WI38 (cell line): ENCODE data around the gene CDC42EP4.

Experiments used
- H3K4me3 ChIP-seq: 2 replicates; pipeline ENCODE4 v1.5.1; 2011; ENCODE audit warnings: low read depth, mild to moderate bottlenecking, control low read depth, low read length
- CTCF ChIP-seq: IDR thresholded peaks from 2 replicates; pipeline ENCODE4 v1.5.1; 2012; ENCODE audit warnings: low read depth, mild to moderate bottlenecking, control low read depth, low read length

The CDC42EP4 gene

DNA sequence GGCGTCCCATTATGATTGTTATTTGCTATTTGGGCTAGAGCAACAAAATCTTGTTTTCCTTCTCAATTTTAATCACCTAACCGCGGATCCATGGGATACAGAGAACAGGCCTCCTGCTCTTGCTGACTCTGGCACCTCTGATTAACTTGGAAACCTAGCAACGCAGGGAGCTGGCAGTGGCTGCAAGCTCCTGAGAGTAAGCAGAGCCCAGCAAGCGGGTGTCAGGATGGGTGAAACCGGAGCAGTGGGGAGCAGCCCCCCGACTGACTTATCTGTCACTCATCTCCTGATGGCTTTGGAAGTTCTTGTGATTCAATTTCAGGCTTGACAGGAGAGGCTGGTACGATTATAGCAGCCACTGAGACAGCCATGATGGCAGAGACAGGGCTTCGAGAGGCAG lies 45.5 kb upstream of the CDC42EP4 start:
- H3K4me3 ChIP-seq = no peak overlapping the region
- no peak for TF ChIP-seq CTCF

DNA sequence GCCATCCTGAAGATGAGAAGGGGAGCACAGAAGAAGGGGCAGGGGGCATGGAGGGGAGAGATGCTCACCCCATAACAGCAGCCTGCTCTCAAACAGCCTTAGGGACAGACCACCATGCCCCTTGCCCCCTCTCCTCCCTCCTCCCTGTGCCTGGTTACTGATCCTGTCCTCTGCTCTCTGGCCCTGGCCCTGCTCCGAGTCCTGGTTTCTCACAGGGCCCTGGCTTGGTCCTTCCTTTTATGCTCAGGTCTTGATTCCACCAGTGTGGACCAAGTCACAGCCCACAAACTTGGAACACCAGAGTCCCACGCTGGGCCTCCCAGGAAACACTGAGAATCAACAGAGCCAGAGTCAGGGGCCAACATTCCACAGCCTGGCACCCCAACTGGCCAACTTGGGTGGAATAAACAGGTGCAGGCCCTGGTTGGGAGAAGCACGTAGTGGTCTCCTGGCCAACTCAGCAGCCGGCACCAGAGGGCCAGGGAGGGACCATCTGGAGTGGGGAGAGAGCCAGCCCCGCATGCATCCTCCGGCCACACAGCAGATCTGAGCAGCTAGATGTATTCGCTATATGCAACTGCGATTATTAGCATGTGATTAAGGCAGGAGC lies 44.9 kb upstream of the CDC42EP4 start:
- TF ChIP-seq CTCF = no peak

DNA sequence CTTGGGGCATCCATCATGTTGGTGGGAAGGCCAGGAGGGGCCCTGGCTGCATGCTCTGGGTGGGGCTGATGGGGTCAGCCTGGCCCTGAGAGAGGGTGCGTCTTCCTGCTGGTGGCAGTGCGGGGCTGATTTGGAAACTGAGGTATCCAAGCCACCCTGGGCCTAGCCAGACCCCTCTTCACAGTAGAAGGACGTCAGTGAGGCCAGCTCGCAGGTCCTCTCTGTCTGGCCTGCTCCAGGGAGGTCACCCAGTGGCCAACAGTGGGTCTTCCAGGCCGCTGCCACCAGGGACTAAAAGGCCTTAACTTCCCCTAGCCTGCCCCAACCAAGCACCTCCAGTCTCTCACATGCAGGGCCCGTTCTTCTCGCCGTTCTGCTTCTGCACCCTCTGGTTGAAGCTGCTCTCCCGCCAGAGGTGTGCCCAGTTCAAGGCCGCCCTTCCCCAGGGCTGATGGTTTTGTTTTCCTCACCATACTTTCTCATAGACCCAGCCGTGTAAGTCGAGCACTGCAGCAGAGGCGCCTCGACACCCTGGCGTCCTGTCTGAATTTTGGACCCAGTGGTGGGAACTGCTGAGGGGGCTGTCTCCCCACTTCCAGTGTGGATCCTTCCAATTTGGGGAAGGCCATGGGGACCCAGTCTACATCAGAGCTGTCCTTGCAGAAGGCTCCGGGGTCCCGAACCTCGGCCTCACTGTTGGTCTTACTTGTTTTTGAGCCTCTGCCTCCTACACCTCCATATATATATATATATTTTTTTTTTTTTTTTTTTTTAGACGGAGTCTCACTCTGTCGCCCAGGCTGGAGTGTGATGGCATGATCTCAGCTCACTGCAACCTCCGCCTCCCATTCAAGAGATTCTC lies 42.9 kb upstream of the CDC42EP4 start:
- TF ChIP-seq CTCF = no peak
- no peak overlapping the region for H3K4me3 ChIP-seq

More for the DNA sequence above, 44.9 kb upstream of the CDC42EP4 start:
- no peak overlapping the region for H3K4me3 ChIP-seq

DNA sequence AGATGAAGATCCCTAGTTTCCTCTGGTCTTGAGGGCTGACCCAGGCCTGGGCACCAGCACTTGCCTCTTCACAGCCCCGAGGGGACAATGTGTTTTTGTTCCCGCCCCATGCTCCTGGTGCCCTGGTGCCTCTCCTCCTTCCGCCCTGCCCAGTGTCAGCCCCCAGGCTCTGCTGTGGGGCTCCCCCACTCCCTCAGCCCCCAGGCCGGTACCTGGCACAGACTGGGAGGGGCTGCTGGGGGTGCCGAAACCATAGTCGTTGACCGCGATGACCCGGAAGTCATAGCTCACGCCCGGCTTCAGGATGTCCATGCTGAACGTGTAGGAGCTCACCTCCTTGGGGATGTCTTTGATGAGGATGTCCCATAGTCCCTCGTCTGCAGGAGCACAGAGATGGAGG lies 40.5 kb upstream of the CDC42EP4 start:
- no peak overlapping the region for H3K4me3 ChIP-seq
- no peak for TF ChIP-seq CTCF

DNA sequence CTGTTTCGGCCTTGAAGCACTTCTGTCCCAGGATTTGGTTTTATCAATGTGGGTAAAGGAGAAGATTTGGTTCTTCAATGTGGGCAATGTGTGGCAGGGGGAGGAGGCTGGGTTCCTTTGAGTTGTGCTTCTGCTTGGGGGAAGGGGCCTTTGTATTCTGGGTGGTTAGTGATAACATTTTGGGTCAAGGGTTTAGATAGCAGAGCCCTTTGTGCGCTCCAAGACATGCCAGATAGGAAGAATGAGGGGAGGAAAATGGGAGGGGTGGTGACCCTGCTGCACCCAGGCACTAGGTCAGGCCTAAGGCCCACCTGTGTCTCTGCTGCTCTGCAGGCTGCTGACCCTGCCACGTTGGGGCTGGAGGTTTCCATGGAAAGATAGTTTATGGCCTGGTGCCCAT lies 40.0 kb upstream of the CDC42EP4 start:
- no peak overlapping the region for H3K4me3 ChIP-seq
- no peak for TF ChIP-seq CTCF

GRCh38 chr17:73350864-73351263 lies 39.1 kb upstream of the CDC42EP4 start:
- TF ChIP-seq CTCF = no peak
- no peak overlapping the region for H3K4me3 ChIP-seq

DNA sequence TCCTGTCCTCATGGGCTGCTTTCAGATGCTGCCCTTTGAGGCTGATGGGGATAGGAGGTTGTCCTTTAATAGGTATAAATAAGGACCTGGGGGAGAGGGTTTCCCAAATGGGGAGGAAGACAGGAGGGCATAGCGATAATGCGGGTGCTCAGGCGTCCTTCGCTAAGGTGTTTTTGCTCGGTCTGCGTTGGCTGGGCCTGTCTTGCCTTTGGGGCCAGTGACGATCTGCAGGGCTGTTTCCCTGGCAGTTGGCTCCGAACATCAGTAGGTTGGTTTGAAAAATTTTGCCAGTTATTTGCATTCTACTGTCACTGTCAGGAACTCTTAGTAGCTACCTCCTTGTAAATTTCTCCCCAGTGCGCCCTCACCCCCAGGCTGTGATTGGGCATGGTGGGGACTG lies 37.8 kb upstream of the CDC42EP4 start:
- H3K4me3 ChIP-seq = no peak overlapping the region
- TF ChIP-seq CTCF = no peak
